Measurements from ENCODE around the gene SLC4A1.
"Not testable (repeated sequence)": the region's sequence is repeated elsewhere in the genome, so short reads cannot be mapped to it uniquely, and the experiment has no call there.

Gene SLC4A1

DNA sequence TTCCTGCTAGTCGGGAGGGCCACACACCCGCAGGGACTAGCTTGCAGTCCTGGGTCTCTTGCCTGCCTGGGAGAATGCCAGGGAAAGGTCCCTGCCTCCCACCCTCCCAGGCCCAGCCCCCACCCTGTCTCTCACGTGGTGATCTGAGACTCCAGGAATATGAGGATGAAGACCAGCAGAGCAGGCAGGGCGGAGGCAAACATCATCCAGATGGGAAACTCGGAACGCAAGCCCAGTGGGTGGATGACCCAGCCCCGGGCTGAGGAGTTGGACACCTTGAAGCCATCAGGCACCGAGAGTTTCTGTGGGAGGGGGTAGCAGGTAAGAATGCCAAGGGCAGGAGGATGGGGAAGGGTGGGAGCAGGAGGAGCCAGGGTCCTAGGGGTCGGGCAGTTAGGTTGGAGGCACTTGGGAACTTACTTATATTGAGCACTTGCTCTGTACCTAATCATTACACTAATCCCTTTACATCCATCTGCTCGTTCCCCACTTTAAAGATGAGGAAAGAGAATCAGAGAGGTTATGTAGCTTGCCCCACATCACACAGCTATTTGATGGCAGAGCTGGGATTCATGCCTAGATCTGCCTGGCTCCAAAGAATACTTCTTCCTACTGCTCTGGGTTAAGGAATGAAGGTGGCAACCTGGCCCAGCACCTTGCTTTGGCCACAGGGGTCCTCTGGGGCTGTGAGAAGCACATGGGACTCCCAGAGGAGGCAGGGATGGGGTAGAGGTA, 13.4 kb downstream of the SLC4A1 start:
- Histone ChIP-seq H3K4me3 (ENCODE audit: low read depth, low read length) (no peak overlapping the region), H3K9ac (ENCODE audit: low read depth, low read length) (no peak overlapping the region), H3K4me1 (ENCODE audit: control insufficient read depth, insufficient read depth, low read length) (no peaks in the 10 kb centered on the region), H3K27me3 (ENCODE audit: control insufficient read depth, insufficient read depth, low read length) (no peaks in the 10 kb centered on the region), H3K9me3 (ENCODE audit: control insufficient read depth, insufficient read depth, low read length) (no peaks in the 10 kb centered on the region), H3K27ac (ENCODE audit: low read depth, low read length) (no peak overlapping the region), H3K36me3 (ENCODE audit: control insufficient read depth, insufficient read depth, low read length) (no peaks in the 10 kb centered on the region)

DNA sequence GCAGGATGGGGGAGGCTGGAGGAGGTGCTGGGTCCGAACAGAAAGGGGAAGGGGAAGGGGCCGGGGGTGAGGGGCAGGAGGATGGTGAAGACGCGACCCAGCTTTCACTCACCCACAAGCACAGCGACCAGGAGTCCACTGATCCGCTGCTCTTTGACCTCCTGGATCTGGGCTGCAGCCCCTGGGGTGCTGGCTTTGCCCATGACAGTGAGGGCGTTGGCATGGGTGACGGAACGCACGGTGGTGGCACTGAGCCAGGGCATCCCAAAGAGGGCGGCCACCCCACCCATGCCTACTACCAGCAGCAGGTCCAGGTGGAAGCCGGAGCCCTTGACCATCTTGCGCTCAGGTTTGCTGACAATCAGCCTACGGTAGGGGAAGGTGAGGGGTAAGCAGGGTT, 14.9 kb downstream of the SLC4A1 start:
- Histone ChIP-seq H3K36me3 (ENCODE audit: control insufficient read depth, insufficient read depth, low read length) (no peaks in the 10 kb centered on the region), H3K27ac (ENCODE audit: low read depth, low read length) (no peak overlapping the region), H3K27me3 (ENCODE audit: control insufficient read depth, insufficient read depth, low read length) (no peaks in the 10 kb centered on the region), H3K4me3 (ENCODE audit: low read depth, low read length) (no peak overlapping the region), H3K9me3 (ENCODE audit: control insufficient read depth, insufficient read depth, low read length) (no peaks in the 10 kb centered on the region), H3K9ac (ENCODE audit: low read depth, low read length) (no peak overlapping the region), H3K4me1 (ENCODE audit: control insufficient read depth, insufficient read depth, low read length) (no peaks in the 10 kb centered on the region)

DNA sequence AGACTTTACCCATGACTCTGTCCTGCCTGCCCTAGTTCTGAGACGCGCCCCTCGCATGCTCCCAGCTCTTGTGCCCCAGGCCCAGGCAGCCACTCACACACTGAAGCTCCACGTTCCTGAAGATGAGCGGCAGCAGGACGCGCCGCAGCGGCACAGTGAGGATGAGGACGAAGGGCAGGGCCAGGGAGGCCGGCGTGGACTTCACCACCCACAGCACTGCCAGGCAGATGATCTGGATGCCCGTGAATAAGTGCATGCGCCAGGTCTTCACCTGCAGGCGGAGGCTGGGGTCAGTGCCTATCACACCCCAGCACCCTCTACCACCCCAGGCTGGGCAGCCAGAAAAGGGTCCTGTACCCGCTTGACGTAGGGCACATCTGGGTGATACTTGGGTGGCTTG, 16.9 kb downstream of the SLC4A1 start:
- H3K4me3 ChIP-seq (ENCODE audit: low read depth, low read length) = no peak overlapping the region
- no peaks in the 10 kb centered on the region for H3K4me1 ChIP-seq (ENCODE audit: control insufficient read depth, insufficient read depth, low read length)
- no peak overlapping the region for H3K27ac ChIP-seq (ENCODE audit: low read depth, low read length)
- no peak overlapping the region for H3K9ac ChIP-seq (ENCODE audit: low read depth, low read length)
- no peaks in the 10 kb centered on the region for H3K9me3 ChIP-seq (ENCODE audit: control insufficient read depth, insufficient read depth, low read length)
- H3K36me3 ChIP-seq (ENCODE audit: control insufficient read depth, insufficient read depth, low read length) = no peaks in the 10 kb centered on the region
- H3K27me3 ChIP-seq (ENCODE audit: control insufficient read depth, insufficient read depth, low read length) = no peaks in the 10 kb centered on the region

DNA sequence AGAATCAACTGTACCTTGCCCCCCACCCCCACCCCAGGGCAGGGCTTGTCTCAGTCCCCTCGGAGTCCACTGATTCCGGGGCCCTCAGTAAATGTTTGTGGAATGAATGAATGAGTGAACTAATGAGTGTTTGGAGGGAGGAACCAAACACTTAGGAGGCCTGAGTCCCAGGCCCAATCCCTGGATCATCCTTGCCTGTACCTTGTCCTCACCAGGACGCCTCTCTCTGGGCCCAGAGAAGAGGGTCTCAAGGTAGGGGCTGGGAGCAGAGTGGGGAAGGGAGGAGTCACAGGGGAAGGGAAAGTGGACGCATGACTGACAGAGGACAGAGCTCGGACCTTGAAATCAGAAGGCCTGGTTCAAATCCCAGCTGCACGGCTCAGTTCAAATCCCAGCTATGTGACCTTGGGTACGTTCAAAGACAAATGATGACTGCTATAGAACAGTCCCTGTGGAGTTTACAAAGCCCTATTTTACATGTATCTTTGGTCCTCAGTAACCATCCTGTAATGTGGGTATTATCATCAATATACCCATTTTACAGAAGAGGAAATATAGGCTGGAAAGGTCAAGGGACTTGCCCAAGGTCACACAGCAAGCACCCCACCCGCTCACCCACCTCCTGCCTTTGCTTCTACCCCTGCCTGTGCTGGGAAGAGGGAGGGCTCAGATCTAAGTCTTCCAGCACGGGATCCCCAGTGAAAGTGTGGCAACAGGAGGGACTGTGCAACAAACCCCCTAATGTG, 18.3 kb downstream of the SLC4A1 start:
- no peak overlapping the region for H3K9ac ChIP-seq (ENCODE audit: low read depth, low read length)

DNA sequence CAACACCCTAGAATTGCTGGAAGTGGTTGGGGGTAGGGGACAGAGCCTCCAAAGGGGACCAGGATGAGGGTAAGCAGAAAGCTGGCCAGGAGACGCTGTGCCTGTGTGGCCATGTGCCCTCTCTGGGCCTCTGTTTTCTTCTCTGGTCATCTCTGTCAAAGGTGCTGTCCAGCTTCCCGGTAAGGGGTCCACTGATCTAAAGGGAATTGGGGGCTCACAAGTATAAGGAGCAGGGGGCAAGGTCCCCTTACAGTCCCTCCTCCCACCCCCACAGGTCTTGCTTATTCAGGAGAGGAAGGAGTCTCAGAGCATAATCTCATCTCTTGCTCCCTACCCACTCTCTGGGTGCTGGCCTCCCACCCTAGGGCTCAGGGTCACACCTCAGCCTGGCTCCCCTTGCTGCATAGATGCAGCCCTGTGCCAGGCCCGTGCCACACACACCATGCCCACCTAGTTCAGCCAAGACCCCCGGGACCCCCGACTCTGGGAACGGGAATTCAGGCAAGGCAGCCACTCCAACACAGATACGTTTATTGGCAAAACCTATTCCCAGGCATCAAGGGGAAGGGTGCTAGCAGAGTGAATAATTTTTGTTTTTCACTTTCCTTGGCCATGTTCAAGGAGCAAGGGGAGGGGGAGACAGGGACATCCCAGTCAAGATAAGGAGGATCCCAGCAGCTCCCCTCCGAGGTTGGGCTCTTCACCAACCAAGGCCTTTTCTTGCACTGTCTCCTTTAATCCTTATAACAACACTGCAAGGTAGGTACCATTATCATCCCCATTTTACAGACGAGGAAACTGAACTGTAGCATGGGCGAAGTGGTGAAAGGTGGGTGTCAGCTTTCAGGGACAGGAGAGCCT, 19.8 kb downstream of the SLC4A1 start:
- Histone ChIP-seq H3K4me1 (ENCODE audit: control insufficient read depth, insufficient read depth, low read length) (no peaks in the 10 kb centered on the region), H3K9ac (ENCODE audit: low read depth, low read length) (no peak overlapping the region), H3K36me3 (ENCODE audit: control insufficient read depth, insufficient read depth, low read length) (no peaks in the 10 kb centered on the region), H3K27me3 (ENCODE audit: control insufficient read depth, insufficient read depth, low read length) (no peaks in the 10 kb centered on the region), H3K27ac (ENCODE audit: low read depth, low read length) (no peak overlapping the region), H3K4me3 (ENCODE audit: low read depth, low read length) (no peak overlapping the region), H3K9me3 (ENCODE audit: control insufficient read depth, insufficient read depth, low read length) (no peaks in the 10 kb centered on the region)

More for the DNA sequence above, 18.3 kb downstream of the SLC4A1 start:
- Histone ChIP-seq H3K4me3 (ENCODE audit: low read depth, low read length) (no peak overlapping the region), H3K36me3 (ENCODE audit: control insufficient read depth, insufficient read depth, low read length) (no peaks in the 10 kb centered on the region), H3K27ac (ENCODE audit: low read depth, low read length) (no peak overlapping the region), H3K9me3 (ENCODE audit: control insufficient read depth, insufficient read depth, low read length) (no peaks in the 10 kb centered on the region), H3K27me3 (ENCODE audit: control insufficient read depth, insufficient read depth, low read length) (no peaks in the 10 kb centered on the region), H3K4me1 (ENCODE audit: control insufficient read depth, insufficient read depth, low read length) (no peaks in the 10 kb centered on the region)

DNA sequence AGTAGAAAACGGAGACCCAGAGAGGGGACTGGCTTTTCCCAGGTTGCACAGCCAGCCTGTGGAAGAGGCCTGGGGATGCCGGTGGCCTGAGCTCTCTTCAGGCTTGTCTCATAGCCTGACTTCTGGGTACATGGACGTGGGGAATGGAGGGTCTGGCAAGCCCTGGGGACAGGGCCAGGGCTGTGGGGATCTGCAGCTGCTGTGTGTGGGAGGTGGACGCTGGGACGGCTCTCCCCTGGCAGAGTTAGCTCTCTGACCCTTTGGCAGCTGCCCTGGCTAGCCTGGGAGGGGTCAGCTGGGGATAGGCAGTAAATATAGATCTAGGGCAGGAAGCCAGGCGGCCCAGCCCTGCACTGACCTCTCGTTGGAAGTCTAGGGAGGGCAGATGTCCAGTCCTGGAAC, 20.5 kb downstream of the SLC4A1 start:
- Histone ChIP-seq H3K27ac (ENCODE audit: low read depth, low read length) (no peak overlapping the region), H3K9ac (ENCODE audit: low read depth, low read length) (no peak overlapping the region), H3K4me1 (ENCODE audit: control insufficient read depth, insufficient read depth, low read length) (no peaks in the 10 kb centered on the region), H3K36me3 (ENCODE audit: control insufficient read depth, insufficient read depth, low read length) (no peaks in the 10 kb centered on the region), H3K4me3 (ENCODE audit: low read depth, low read length) (no peak overlapping the region), H3K9me3 (ENCODE audit: control insufficient read depth, insufficient read depth, low read length) (no peaks in the 10 kb centered on the region), H3K27me3 (ENCODE audit: control insufficient read depth, insufficient read depth, low read length) (no peaks in the 10 kb centered on the region)

DNA sequence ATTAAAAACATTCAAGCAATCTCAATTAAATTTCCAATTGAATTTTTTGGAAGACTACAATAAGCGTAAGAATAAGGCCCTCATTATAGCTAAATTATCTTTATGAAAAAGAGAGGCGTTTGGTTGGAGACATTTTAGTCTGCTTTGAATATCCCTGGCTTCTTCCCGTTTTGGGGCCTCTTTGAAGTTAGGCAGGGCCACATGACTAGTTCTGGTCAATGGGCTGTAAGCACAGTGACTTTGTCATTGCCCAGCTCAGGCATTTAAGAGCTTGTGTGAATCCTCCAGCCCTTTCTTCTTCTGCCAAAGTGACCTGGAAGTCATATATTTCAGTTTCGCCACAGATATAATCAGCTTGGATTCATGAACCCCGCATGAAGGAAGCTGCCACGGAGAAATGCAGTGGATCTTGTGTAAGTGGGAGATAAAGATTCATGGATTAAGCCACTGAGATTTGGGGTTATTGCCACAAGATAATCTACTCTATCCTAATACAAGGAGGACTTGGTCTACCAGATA, 26.8 kb downstream of the SLC4A1 start:
- H3K9ac ChIP-seq (ENCODE audit: low read depth, low read length) = no peak overlapping the region
- H3K27me3 ChIP-seq (ENCODE audit: control insufficient read depth, insufficient read depth, low read length) = no peaks in the 10 kb centered on the region
- no peaks in the 10 kb centered on the region for H3K36me3 ChIP-seq (ENCODE audit: control insufficient read depth, insufficient read depth, low read length)
- no peak overlapping the region for H3K27ac ChIP-seq (ENCODE audit: low read depth, low read length)
- H3K9me3 ChIP-seq (ENCODE audit: control insufficient read depth, insufficient read depth, low read length) = no peaks in the 10 kb centered on the region
- no peak overlapping the region for H3K4me3 ChIP-seq (ENCODE audit: low read depth, low read length)
- H3K4me1 ChIP-seq (ENCODE audit: control insufficient read depth, insufficient read depth, low read length) = no peaks in the 10 kb centered on the region

DNA sequence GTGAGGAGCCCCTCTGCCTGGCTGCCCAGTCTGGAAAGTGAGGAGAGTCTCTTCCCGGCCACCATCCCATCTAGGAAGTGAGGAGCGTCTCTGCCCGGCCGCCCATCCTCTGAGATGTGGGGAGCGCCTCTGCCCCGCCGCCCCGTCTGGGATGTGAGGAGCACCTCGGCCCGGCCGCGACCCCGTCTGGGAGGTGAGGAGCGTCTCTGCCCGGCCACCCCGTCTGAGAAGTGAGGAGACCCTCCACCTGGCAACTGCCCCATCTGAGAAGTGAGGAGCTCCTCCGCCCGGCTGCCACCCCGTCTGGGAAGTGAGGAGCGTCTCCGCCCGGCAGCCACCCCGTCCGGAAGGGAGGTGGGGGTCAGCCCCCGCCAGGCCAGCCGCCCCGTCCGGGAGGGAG, 30.0 kb downstream of the SLC4A1 start:
- not testable (repeated sequence) for H3K4me1 ChIP-seq (ENCODE audit: control insufficient read depth, insufficient read depth, low read length); H3K36me3 ChIP-seq (ENCODE audit: control insufficient read depth, insufficient read depth, low read length)

DNA sequence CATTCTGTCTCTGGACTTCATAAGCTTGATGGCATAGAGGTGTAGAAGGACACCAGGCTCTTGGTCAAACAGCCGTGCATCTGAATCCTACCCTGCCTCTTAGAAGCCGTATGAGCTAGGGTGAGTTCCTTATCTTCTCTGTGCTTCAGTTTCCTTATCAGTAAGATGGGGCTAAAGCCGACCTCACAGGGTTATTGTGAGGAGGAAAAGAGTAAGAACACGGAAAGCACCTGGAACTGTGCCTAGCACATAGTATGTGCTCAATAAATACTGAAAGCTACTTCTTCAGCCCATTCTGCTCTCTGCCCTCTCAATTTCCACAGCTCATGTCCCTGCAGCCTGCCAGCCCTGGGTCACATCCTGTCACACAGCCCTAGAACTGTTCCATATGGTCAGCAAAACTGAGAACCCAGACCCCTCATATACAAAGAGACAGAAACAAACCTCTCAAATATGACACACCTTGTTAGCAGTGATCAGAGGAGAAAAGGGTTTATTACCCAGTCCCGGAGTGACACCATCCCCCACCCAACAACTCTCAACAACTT, 31.4 kb downstream of the SLC4A1 start:
- Histone ChIP-seq H3K4me3 (ENCODE audit: low read depth, low read length) (no peak overlapping the region), H3K9ac (ENCODE audit: low read depth, low read length) (no peak overlapping the region), H3K36me3 (ENCODE audit: control insufficient read depth, insufficient read depth, low read length) (no peaks in the 10 kb centered on the region), H3K4me1 (ENCODE audit: control insufficient read depth, insufficient read depth, low read length) (no peaks in the 10 kb centered on the region), H3K9me3 (ENCODE audit: control insufficient read depth, insufficient read depth, low read length) (no peaks in the 10 kb centered on the region), H3K27ac (ENCODE audit: low read depth, low read length) (no peak overlapping the region), H3K27me3 (ENCODE audit: control insufficient read depth, insufficient read depth, low read length) (no peaks in the 10 kb centered on the region)

More for the DNA sequence above, 30.0 kb downstream of the SLC4A1 start:
- not testable (repeated sequence) for H3K9ac ChIP-seq (ENCODE audit: low read depth, low read length); H3K27me3 ChIP-seq (ENCODE audit: control insufficient read depth, insufficient read depth, low read length); H3K27ac ChIP-seq (ENCODE audit: low read depth, low read length); H3K9me3 ChIP-seq (ENCODE audit: control insufficient read depth, insufficient read depth, low read length); H3K4me3 ChIP-seq (ENCODE audit: low read depth, low read length)

DNA sequence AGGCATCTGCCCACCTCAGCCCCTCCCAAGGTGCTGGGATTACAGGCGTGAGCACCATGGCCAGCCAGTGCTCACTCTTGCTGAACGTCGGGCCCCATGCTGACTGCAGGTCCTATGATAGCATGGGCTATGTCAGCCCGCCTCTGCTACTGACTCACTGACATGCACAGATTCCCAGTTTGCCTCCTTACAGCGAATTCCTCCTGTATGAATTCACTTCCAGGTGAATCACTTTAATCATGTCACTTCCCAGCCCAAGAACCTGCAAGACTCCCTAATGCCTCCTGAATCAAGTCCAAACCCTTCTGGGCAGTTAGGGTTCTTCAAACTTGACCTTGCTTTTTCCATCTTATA, 32.4 kb downstream of the SLC4A1 start:
- Histone ChIP-seq H3K4me3 (ENCODE audit: low read depth, low read length) (no peak overlapping the region), H3K27me3 (ENCODE audit: control insufficient read depth, insufficient read depth, low read length) (no peaks in the 10 kb centered on the region), H3K4me1 (ENCODE audit: control insufficient read depth, insufficient read depth, low read length) (no peaks in the 10 kb centered on the region), H3K27ac (ENCODE audit: low read depth, low read length) (no peak overlapping the region), H3K9me3 (ENCODE audit: control insufficient read depth, insufficient read depth, low read length) (no peaks in the 10 kb centered on the region), H3K36me3 (ENCODE audit: control insufficient read depth, insufficient read depth, low read length) (no peaks in the 10 kb centered on the region), H3K9ac (ENCODE audit: low read depth, low read length) (no peak overlapping the region)
